ENCODE measurements around the gene SWAP70. TPM values are rescaled to one million over a fixed set of nuclear protein-coding genes. Genes with fewer than 3 reads are reported as not detected.

Gene SWAP70
- total RNA-seq, 1 experiment from 2014 or later: 8.6 TPM

DNA sequence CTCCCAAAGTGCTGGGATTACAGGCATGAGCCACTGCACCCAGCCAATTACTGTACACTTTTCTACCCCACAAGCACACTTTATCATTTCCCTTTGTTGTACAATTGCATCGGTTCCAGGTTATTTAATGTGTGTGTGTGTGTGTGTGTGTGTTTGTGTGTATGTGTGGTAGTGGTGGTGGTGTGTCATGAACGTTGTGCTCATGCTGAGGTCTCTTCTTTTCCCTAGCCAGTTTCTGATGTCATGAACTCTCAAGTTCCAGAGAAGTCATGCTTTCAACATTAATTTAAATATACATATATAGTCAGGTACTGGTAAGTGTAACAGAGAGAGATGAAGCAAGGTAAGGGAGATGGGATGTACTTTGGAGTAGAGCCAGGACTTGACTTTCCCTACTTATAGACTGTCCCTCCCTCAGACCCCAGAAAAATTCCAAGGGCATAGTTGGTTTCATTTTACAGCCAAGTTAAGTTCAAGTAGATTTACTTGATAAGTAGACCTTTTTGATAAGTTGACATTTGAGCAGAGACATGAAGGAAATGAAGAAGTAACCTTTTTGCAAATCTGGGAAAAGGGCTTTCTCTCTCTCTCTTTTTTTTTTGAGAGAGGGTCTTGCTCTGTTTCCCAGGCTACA is 47.7 kb upstream of the SWAP70 start:
- TF ChIP-seq, protein P1, sequence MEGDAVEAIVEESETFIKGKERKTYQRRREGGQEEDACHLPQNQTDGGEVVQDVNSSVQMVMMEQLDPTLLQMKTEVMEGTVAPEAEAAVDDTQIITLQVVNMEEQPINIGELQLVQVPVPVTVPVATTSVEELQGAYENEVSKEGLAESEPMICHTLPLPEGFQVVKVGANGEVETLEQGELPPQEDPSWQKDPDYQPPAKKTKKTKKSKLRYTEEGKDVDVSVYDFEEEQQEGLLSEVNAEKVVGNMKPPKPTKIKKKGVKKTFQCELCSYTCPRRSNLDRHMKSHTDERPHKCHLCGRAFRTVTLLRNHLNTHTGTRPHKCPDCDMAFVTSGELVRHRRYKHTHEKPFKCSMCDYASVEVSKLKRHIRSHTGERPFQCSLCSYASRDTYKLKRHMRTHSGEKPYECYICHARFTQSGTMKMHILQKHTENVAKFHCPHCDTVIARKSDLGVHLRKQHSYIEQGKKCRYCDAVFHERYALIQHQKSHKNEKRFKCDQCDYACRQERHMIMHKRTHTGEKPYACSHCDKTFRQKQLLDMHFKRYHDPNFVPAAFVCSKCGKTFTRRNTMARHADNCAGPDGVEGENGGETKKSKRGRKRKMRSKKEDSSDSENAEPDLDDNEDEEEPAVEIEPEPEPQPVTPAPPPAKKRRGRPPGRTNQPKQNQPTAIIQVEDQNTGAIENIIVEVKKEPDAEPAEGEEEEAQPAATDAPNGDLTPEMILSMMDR (conservative IDR thresholded peaks at IDR 0.05; ENCODE audit: low read depth, low read length): no peak
- no peak for TF ChIP-seq EZH2phosphoT487 (IDR thresholded peaks at IDR 0.05; ENCODE audit: borderline replicate concordance, low read length)
- TF ChIP-seq EZH2 (IDR thresholded peaks at IDR 0.05; ENCODE audit: low read length, unreplicated experiment): no peak
- no peaks in the 10 kb centered on the region for H3K27me3 ChIP-seq (ENCODE audit: low read length)
- H3K27ac ChIP-seq (ENCODE audit: low read length): no peak overlapping the region
- ATAC-seq (no peak), DNase-seq (no peak)
- no TSS peak for BruUV-seq (replicated peaks)
- CTCF ChIA-PET: no interaction called here
- H3K9ac ChIP-seq (ENCODE audit: low read length): no peak overlapping the region
- H2AFZ ChIP-seq (ENCODE audit: low read length): no peak overlapping the region
- no peaks in the 10 kb centered on the region for H3K9me3 ChIP-seq (ENCODE audit: low read length)
- peaks cover 26% of the 10 kb centered on the region for H3K4me1 ChIP-seq (ENCODE audit: insufficient read depth, low read length)
- intact Hi-C loops (cut with micrococcal nuclease): no loop called here
- H3K36me3 ChIP-seq (ENCODE audit: low read depth, low read length): no peaks in the 10 kb centered on the region
- no peaks in the 10 kb centered on the region for H3F3A ChIP-seq (ENCODE audit: low read length, unreplicated experiment)
- no peaks in the 10 kb centered on the region for H3K79me2 ChIP-seq (ENCODE audit: low read length)
- H3K4me2 ChIP-seq (ENCODE audit: low read length): no peak overlapping the region
- H3K4me3 ChIP-seq (ENCODE audit: low read length): no peak overlapping the region
- H3K9me2 ChIP-seq (replicated peaks; ENCODE audit: low read length): no peaks in the 10 kb centered on the region
- H4K20me1 ChIP-seq (ENCODE audit: low read length): no peaks in the 10 kb centered on the region
- POLR2A ChIA-PET (ENCODE audit: unreplicated experiment): no interaction called here

- Histone ChIP-seq H3K27me3 (ENCODE audit: low read length) (no peaks in the 10 kb centered on the region), H3K9me2 (replicated peaks; ENCODE audit: low read length) (no peaks in the 10 kb centered on the region), H4K20me1 (ENCODE audit: low read length) (no peaks in the 10 kb centered on the region), H3F3A (ENCODE audit: low read length, unreplicated experiment) (no peaks in the 10 kb centered on the region), H3K27ac (ENCODE audit: low read length) (no peak overlapping the region), H3K9ac (ENCODE audit: low read length) (no peak overlapping the region), H3K4me3 (ENCODE audit: low read length) (no peak overlapping the region), H3K4me1 (ENCODE audit: insufficient read depth, low read length) (peaks cover 26% of the 10 kb centered on the region), H3K4me2 (ENCODE audit: low read length) (no peak overlapping the region), H2AFZ (ENCODE audit: low read length) (no peak overlapping the region), H3K79me2 (ENCODE audit: low read length) (no peaks in the 10 kb centered on the region), H3K36me3 (ENCODE audit: low read depth, low read length) (no peaks in the 10 kb centered on the region), H3K9me3 (ENCODE audit: low read length) (no peaks in the 10 kb centered on the region)
- DNase-seq (no peak), ATAC-seq (no peak)
- ChIA-PET CTCF (no interaction called here), POLR2A (ENCODE audit: unreplicated experiment) (interaction anchor here (0.6 kb wide), 1 partner anchor 43 kb away, joined by 3 read pairs; no protein-coding TSS in a partner anchor)
- TF ChIP-seq EZH2 (IDR thresholded peaks at IDR 0.05; ENCODE audit: low read length, unreplicated experiment) (no peak), EZH2phosphoT487 (IDR thresholded peaks at IDR 0.05; ENCODE audit: borderline replicate concordance, low read length) (no peak)
- TF ChIP-seq, protein P1 (conservative IDR thresholded peaks at IDR 0.05; ENCODE audit: low read depth, low read length): no peak
- no TSS peak for BruUV-seq (replicated peaks)
- intact Hi-C loops (cut with micrococcal nuclease): no loop called here
Observed at GRCh38 chr11:9616858-9617257, 47.0 kb upstream of the SWAP70 start.

- no peaks in the 10 kb centered on the region for H3K9me3 ChIP-seq (ENCODE audit: low read length)
- POLR2A ChIA-PET (ENCODE audit: unreplicated experiment): no interaction called here
- no peaks in the 10 kb centered on the region for H3F3A ChIP-seq (ENCODE audit: low read length, unreplicated experiment)
- H3K9me2 ChIP-seq (replicated peaks; ENCODE audit: low read length): no peaks in the 10 kb centered on the region
- H3K4me2 ChIP-seq (ENCODE audit: low read length): no peak overlapping the region
- no peak overlapping the region for H3K4me3 ChIP-seq (ENCODE audit: low read length)
- intact Hi-C loops (cut with micrococcal nuclease): no loop called here
- no peak overlapping the region for H3K9ac ChIP-seq (ENCODE audit: low read length)
- CTCF ChIA-PET: no interaction called here
- H3K27ac ChIP-seq (ENCODE audit: low read length): no peak overlapping the region
- H3K79me2 ChIP-seq (ENCODE audit: low read length): no peaks in the 10 kb centered on the region
- H4K20me1 ChIP-seq (ENCODE audit: low read length): no peaks in the 10 kb centered on the region
- no TSS peak for BruUV-seq (replicated peaks)
- no peak overlapping the region for H2AFZ ChIP-seq (ENCODE audit: low read length)
- no peaks in the 10 kb centered on the region for H3K36me3 ChIP-seq (ENCODE audit: low read depth, low read length)
- ATAC-seq (no peak), DNase-seq (no peak)
- no peaks in the 10 kb centered on the region for H3K27me3 ChIP-seq (ENCODE audit: low read length)
- TF ChIP-seq, protein P1 (conservative IDR thresholded peaks at IDR 0.05; ENCODE audit: low read depth, low read length): no peak
- no peak for TF ChIP-seq EZH2 (IDR thresholded peaks at IDR 0.05; ENCODE audit: low read length, unreplicated experiment)
- TF ChIP-seq EZH2phosphoT487 (IDR thresholded peaks at IDR 0.05; ENCODE audit: borderline replicate concordance, low read length): no peak
- peaks cover 16% of the 10 kb centered on the region for H3K4me1 ChIP-seq (ENCODE audit: insufficient read depth, low read length)
Observed at GRCh38 chr11:9617940-9618339, 45.9 kb upstream of the SWAP70 start.

Measured in PC-3 (cell line).